Transverse colon (tissue), 4 donors: ENCODE measurements around the gene GRM6.
A peak's percentile ranks its signal among the peaks of the same experiment; 100 is the strongest.

Experiments used
- CTCF ChIP-seq, 5 experiments: fragments of 200-600 bp in 3 of 5; fragments of 450-650 bp in 2 of 5; sonication (generic) in 3 of 5; IDR thresholded peaks; 1 replicate in 2 of 5; 2 replicates in 3 of 5; pipeline ENCODE4 v1.5.1; 2016 to 2017; ENCODE audit warnings: antibody characterized with exemption in 5 of 5, inconsistent platforms in 3 of 5, mild to moderate bottlenecking in 2 of 5, moderate library complexity in 1 of 5
- EP300 ChIP-seq: sonication (generic); formaldehyde crosslinking; IDR thresholded peaks from one replicate; pipeline ENCODE4 v1.6.1; 2017; ENCODE audit warnings: antibody characterized with exemption, low read depth
- POLR2A ChIP-seq: fragments of 450-650 bp; IDR thresholded peaks from one replicate; pipeline ENCODE4 v1.6.1; 2016; ENCODE audit warnings: antibody characterized with exemption, mild to moderate bottlenecking, moderate library complexity
- POLR2AphosphoS5 ChIP-seq, 3 donors: sonication (generic); formaldehyde crosslinking; IDR thresholded peaks; one replicate each; pipeline ENCODE4 v1.6.1; 2016; ENCODE audit warnings: antibody characterized with exemption in 3 of 3

GRCh38 chr5:178940569-178941360 is 54.4 kb downstream of the GRM6 start, which contains the start of gene ZNF454:
- TF ChIP-seq CTCF (IDR thresholded peaks at IDR 0.05) (no peak), POLR2A (no peak), POLR2AphosphoS5 (IDR thresholded peaks at IDR 0.05) (peak in 1 of 3 donors; percentile 41), EP300 (no peak)
